DND-41 (cell line): Measurements from ENCODE around the gene C17orf50.

Experiments used
- EZH2 ChIP-seq: IDR thresholded peaks from 3 replicates; pipeline ENCODE4 v1.6.1; 2012; ENCODE audit warnings: borderline replicate concordance, low read depth, mild to moderate bottlenecking, moderate library complexity, low read length, inconsistent platforms; ENCODE audit not compliant: severe bottlenecking
- TF ChIP-seq, protein P1 (sequence below): IDR thresholded peaks from 2 replicates; pipeline ENCODE4 v1.5.1; 2012; ENCODE audit warnings: borderline replicate concordance, low read length, moderate library complexity, mild to moderate bottlenecking; ENCODE audit not compliant: poor library complexity, severe bottlenecking; ENCODE audit errors: extremely low read depth

DNA sequence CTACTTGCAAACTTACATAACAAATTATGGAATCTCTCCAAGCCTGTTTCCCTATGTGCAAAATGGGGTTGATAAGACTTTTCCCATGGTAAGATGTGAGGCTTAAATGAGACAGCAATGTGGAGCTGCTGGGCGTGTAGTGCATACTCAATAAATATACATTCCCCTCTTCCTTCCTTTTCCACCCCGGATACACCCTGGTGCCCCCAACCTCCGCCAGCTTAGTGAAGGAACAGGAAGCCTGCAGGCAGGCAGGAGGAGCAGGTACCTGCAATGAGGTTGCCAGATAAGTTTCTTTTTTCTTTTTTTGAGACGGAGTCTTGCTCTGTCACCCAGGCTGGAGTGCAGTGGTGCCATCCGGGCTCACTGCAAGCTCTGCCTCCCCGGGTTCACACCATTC lies 14.9 kb downstream of the C17orf50 start:
- TF ChIP-seq, protein P1, sequence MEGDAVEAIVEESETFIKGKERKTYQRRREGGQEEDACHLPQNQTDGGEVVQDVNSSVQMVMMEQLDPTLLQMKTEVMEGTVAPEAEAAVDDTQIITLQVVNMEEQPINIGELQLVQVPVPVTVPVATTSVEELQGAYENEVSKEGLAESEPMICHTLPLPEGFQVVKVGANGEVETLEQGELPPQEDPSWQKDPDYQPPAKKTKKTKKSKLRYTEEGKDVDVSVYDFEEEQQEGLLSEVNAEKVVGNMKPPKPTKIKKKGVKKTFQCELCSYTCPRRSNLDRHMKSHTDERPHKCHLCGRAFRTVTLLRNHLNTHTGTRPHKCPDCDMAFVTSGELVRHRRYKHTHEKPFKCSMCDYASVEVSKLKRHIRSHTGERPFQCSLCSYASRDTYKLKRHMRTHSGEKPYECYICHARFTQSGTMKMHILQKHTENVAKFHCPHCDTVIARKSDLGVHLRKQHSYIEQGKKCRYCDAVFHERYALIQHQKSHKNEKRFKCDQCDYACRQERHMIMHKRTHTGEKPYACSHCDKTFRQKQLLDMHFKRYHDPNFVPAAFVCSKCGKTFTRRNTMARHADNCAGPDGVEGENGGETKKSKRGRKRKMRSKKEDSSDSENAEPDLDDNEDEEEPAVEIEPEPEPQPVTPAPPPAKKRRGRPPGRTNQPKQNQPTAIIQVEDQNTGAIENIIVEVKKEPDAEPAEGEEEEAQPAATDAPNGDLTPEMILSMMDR: no peak
- TF ChIP-seq EZH2: no peak
